Left lung (tissue), 10 donors: ENCODE data around the gene NCOA1. TPM values are rescaled to one million over a fixed set of nuclear protein-coding genes. Genes with fewer than 3 reads are reported as not detected.

Source experiments
- ATAC-seq: fragments of 200-7000 bp; cut with Tn5 transposase; one replicate; pipeline ENCODE4 v1.9.1; 2020; ENCODE audit warnings: moderate library complexity
- DNase-seq, 4 donors: peaks; one replicate each; pipeline ENCODE4 v3.0.0-alpha.2; 2013 to 2020
- H3K27ac ChIP-seq, 2 donors: fragments of 200-600 bp; sonication (generic) in 1 of 2; one replicate each; pipeline versions ENCODE4 v1.5.0 to v1.8.0; 2020 to 2021
- H3K27me3 ChIP-seq, 2 donors: fragments of 200-600 bp; sonication (generic) in 1 of 2; one replicate each; pipeline versions ENCODE4 v1.5.0 to v1.8.0; 2020 to 2021
- H3K36me3 ChIP-seq, 2 donors: fragments of 200-600 bp; sonication (generic) in 1 of 2; one replicate each; pipeline versions ENCODE4 v1.5.0 to v1.8.0; 2020 to 2021
- H3K4me1 ChIP-seq, 2 donors: fragments of 200-600 bp; one replicate each; pipeline ENCODE4 v1.8.0; 2021
- H3K4me3 ChIP-seq, 2 donors: fragments of 200-600 bp; sonication (generic) in 1 of 2; one replicate each; pipeline versions ENCODE4 v1.5.0 to v1.8.0; 2020 to 2021; ENCODE audit warnings: mild to moderate bottlenecking in 1 of 2
- H3K9me3 ChIP-seq, 2 donors: fragments of 200-600 bp; sonication (generic) in 1 of 2; one replicate each; pipeline versions ENCODE4 v1.5.0 to v1.8.0; 2020 to 2021
- CTCF ChIP-seq, 2 donors: fragments of 200-600 bp; sonication (generic) in 1 of 2; IDR thresholded peaks; one replicate each; pipeline versions ENCODE4 v1.5.0 to v1.8.0; 2021; ENCODE audit warnings: antibody characterized with exemption in 2 of 2
- intact Hi-C, 2 donors: fragments of 100-400 bp; cut with DNase I; formaldehyde crosslinking; loops; one replicate each; pipeline versions ENCODE4 v1.11.2 to v1.14.2; 2022
- polyA plus RNA-seq, 6 donors: library from polyadenylated mRNA; unstranded; fragments of 120-200 nt; gene quantifications; one replicate each; pipeline ENCODE4 v1.2.1, GENCODE V29; 2013; ENCODE audit not compliant: insufficient read length in 6 of 6
- total RNA-seq, 2 donors: library from RNA; stranded (reverse); fragmentation: NEBNext Ultra II Directional; extraction: Animal tissue kit (Norgen Biotek cat#: 25700); gene quantifications; one replicate each; pipeline ENCODE4 v1.2.1, GENCODE V29; 2021
- donor health status: DM: no; HTN: yes; CAD: no.
- donor health status: DM: no; HTN: no; CAD: no.

NCOA1 gene
- total and polyA plus RNA-seq, 8 donors = 32.6 to 65.3 (median 59.7) TPM

DNA sequence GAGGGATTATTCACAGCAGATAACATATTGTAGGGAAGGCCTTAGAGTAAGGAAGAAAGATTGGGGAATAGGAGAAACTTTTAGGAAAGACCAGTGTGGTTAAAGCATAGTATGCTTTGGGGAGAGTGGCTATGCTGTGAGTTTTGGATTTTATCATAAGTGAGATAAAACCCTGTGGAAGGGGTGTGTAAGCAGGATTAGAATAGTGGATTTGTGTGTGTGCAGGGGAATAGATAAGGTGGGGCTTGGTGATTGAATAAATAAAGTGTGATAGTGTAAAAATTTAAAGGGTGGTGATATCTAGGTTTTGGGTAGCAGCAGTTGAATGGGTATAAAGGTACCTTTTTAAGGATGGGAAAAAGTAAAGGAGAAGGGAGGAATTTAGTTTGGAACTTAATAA is 137.7 kb downstream of the NCOA1 start:
- no peaks in the 10 kb centered on the region for H3K9me3 ChIP-seq
- intact Hi-C loops = no loop called here
- H3K4me1 ChIP-seq = peaks cover 0 to 5% of the 10 kb centered on the region in 2 donors
- TF ChIP-seq CTCF (IDR thresholded peaks at IDR 0.05) = no peak
- no peak overlapping the region for H3K27ac ChIP-seq
- DNase-seq (no peak), ATAC-seq (no peak)
- no peaks in the 10 kb centered on the region for H3K36me3 ChIP-seq
- no peak overlapping the region for H3K4me3 ChIP-seq
- no peaks in the 10 kb centered on the region for H3K27me3 ChIP-seq

DNA sequence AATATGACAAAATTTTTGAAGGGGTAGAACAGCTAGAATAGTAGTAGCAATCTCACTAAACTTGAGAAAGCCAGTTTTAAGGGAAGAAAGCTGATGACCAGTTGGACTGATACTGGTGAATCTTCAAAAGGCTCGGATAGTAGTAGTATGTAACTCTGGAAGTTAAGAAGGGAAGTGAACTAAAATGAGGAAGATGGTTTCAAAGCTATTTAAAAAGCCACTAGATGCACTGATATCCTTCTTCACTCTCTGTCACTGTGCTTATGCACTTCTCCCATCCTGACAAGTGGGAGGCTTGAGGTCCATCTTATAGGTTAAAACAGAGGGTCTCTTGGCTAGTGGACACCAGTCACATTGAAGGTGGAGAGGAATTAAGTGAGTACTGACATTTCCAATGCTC is 141.1 kb downstream of the NCOA1 start:
- intact Hi-C loops = no loop called here
- DNase-seq (no peak), ATAC-seq (no peak)
- no peak overlapping the region for H3K4me3 ChIP-seq
- H3K36me3 ChIP-seq = no peaks in the 10 kb centered on the region
- peaks cover 0 to 5% of the 10 kb centered on the region in 2 donors for H3K4me1 ChIP-seq
- H3K27ac ChIP-seq = no peak overlapping the region
- TF ChIP-seq CTCF (IDR thresholded peaks at IDR 0.05) = no peak
- no peaks in the 10 kb centered on the region for H3K9me3 ChIP-seq
- H3K27me3 ChIP-seq = no peaks in the 10 kb centered on the region

GRCh38 chr2:24635181-24635580 is 144.1 kb downstream of the NCOA1 start:
- no peak overlapping the region for H3K27ac ChIP-seq
- no peaks in the 10 kb centered on the region for H3K27me3 ChIP-seq
- no peak for TF ChIP-seq CTCF (IDR thresholded peaks at IDR 0.05)
- no peaks in the 10 kb centered on the region for H3K36me3 ChIP-seq
- H3K9me3 ChIP-seq = no peaks in the 10 kb centered on the region
- H3K4me1 ChIP-seq = peaks cover 0 to 5% of the 10 kb centered on the region in 2 donors
- intact Hi-C loops = no loop called here
- DNase-seq (no peak), ATAC-seq (no peak)
- no peak overlapping the region for H3K4me3 ChIP-seq

DNA sequence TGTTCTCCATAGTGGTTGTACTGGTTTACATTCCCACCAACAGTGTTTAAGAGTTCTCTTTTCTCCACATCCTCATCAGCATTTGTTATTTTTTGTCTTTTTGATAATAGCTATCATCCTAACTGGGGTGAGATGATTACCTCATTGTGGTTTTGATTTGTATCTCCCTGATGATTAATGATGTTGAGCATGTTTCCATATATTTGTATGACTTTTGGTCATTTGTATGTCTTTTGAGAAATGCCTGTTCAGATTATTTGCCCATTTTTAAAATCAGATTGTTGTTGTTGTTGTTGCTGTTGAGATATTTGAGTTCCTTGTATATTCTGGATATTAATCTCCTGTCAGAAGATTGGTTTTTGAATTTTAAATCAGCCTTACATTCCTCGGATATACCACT is 147.5 kb downstream of the NCOA1 start:
- Histone ChIP-seq H3K4me3 (no peak overlapping the region), H3K27me3 (no peaks in the 10 kb centered on the region), H3K4me1 (peaks cover 0 to 6% of the 10 kb centered on the region in 2 donors), H3K27ac (no peak overlapping the region), H3K36me3 (no peaks in the 10 kb centered on the region), H3K9me3 (no peaks in the 10 kb centered on the region)
- intact Hi-C loops = no loop called here
- TF ChIP-seq CTCF (IDR thresholded peaks at IDR 0.05) = no peak
- no peak for ATAC-seq
- DNase-seq = no peak

DNA sequence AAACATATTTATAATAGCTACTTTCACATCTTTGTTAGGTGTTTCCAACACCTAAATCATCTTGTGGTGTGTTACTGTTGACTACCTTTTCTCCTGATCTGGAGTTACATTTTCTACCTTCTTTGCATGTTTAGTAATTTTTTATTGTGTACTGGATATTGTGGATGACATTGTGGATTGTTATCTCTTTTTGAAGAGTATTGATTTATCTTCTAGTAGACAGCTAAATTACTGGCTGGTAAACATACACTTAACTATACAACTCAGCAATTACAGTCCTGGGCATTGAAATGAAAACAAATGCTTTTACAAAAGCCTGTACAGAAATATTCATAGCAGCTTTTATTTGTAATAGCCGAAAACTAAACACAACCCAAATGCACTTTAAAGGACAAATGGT is 151.3 kb downstream of the NCOA1 start:
- intact Hi-C loops = no loop called here
- ATAC-seq (no peak), DNase-seq (no peak)

More for the DNA sequence above, 151.3 kb downstream of the NCOA1 start:
- H3K27me3 ChIP-seq = no peaks in the 10 kb centered on the region
- no peaks in the 10 kb centered on the region for H3K36me3 ChIP-seq
- H3K4me3 ChIP-seq = no peak overlapping the region
- no peak for TF ChIP-seq CTCF (IDR thresholded peaks at IDR 0.05)
- no peak overlapping the region for H3K27ac ChIP-seq
- no peaks in the 10 kb centered on the region for H3K9me3 ChIP-seq
- H3K4me1 ChIP-seq = peaks cover 0 to 6% of the 10 kb centered on the region in 2 donors
